Stomach (tissue), 9 donors: ENCODE data around the gene FAM228B. TPM values are rescaled to one million over a fixed set of nuclear protein-coding genes. Genes with fewer than 3 reads are reported as not detected.
"Not testable (repeated sequence)": the region's sequence is repeated elsewhere in the genome, so short reads cannot be mapped to it uniquely, and the experiment has no call there.

Experiments
- DNase-seq, 2 donors: peaks; one replicate each; pipeline versions ENCODE4 v3.0.0 to v3.0.0-alpha.2; 2013 to 2019
- H3K27ac ChIP-seq, 5 donors: fragments of 200-600 bp in 4 of 5; sonication (generic) in 4 of 5; one replicate each; pipeline ENCODE4 v1.5.1; 2013 to 2019; ENCODE audit warnings: mild to moderate bottlenecking in 1 of 5, moderate library complexity in 1 of 5
- H3K27me3 ChIP-seq, 3 donors: fragments of 200-600 bp; sonication (generic); one replicate each; pipeline ENCODE4 v1.5.1; 2017 to 2019; ENCODE audit warnings: mixed run types in 1 of 3
- H3K36me3 ChIP-seq, 4 donors: fragments of 200-600 bp; sonication (generic); 1 replicate in 3 of 4; 2 replicates in 1 of 4; pipeline ENCODE4 v1.5.1; 2016 to 2019
- H3K4me1 ChIP-seq, 4 donors: fragments of 200-600 bp; sonication (generic); one replicate each; pipeline ENCODE4 v1.5.1; 2016 to 2019
- H3K4me3 ChIP-seq, 4 donors: fragments of 200-600 bp; sonication (generic) in 3 of 4; one replicate each; pipeline ENCODE4 v1.5.1; 2016 to 2019; ENCODE audit warnings: mild to moderate bottlenecking in 1 of 4
- H3K9me3 ChIP-seq, 4 donors: fragments of 200-600 bp; sonication (generic); one replicate each; pipeline ENCODE4 v1.5.1; 2016 to 2019
- CTCF ChIP-seq, 7 experiments: fragments of 450-650 bp in 4 of 7; fragments of 200-600 bp in 3 of 7; sonication (generic) in 3 of 7; IDR thresholded peaks; one replicate each; pipeline ENCODE4 v1.5.1; 2016 to 2019; ENCODE audit warnings: antibody characterized with exemption in 7 of 7, control low read depth in 2 of 7, mild to moderate bottlenecking in 1 of 7
- EP300 ChIP-seq: sonication (generic); formaldehyde crosslinking; IDR thresholded peaks from one replicate; pipeline ENCODE4 v1.6.1; 2017; ENCODE audit warnings: antibody characterized with exemption
- POLR2A ChIP-seq, 4 donors: fragments of 450-650 bp; IDR thresholded peaks; one replicate each; pipeline ENCODE4 v1.6.1; 2016; ENCODE audit warnings: antibody characterized with exemption in 4 of 4, control low read depth in 2 of 4, mild to moderate bottlenecking in 1 of 4, moderate library complexity in 1 of 4
- POLR2AphosphoS5 ChIP-seq, 3 donors: sonication (generic); formaldehyde crosslinking; IDR thresholded peaks; one replicate each; pipeline ENCODE4 v1.6.1; 2016; ENCODE audit warnings: antibody characterized with exemption in 3 of 3
- WGBS, 5 donors: extraction: QIAGEN DNeasy Blood & Tissue Kit in 3 of 5; methylation state at CpG; one replicate each; pipeline versions ENCODE4 v1.1.5 to v1.1.7; 2013 to 2018; 5-methylcytosine and 5-hydroxymethylcytosine counted together
- intact Hi-C: fragments of 100-400 bp; cut with DNase I; formaldehyde crosslinking; loops from one replicate; pipeline ENCODE4 v1.15.1; 2023; ENCODE audit warnings: low total_unique reads
- polyA plus RNA-seq, 3 donors: library from polyadenylated mRNA; stranded (reverse); fragments of 200-250 nt; gene quantifications; one replicate each; pipeline ENCODE4 v1.2.3, GENCODE V29; 2013
- total RNA-seq, 5 donors: library from RNA; depleted of rRNA; stranded (reverse); fragments of >200 nt; gene quantifications; one replicate each; pipeline versions ENCODE4 v1.1.0 to v1.2.3, GENCODE V29; 2014 to 2016
- donor health status: healthy with polysubstance abuse.
- donor health status: Bipolar disorder and iron deficiency.
- donor health status: healthy.

Gene FAM228B
- total and polyA plus RNA-seq, 8 donors, result 8.4 to 43.2 (median 14.5) TPM; not detected in 1

- intact Hi-C loops, result no loop called here
- TF ChIP-seq POLR2AphosphoS5 (IDR thresholded peaks at IDR 0.05) (no peak), CTCF (IDR thresholded peaks at IDR 0.05) (no peak), POLR2A (IDR thresholded peaks at IDR 0.05) (no peak), EP300 (no peak)
- Histone ChIP-seq H3K4me3 (no peak overlapping the region), H3K27me3 (no peaks in the 10 kb centered on the region), H3K9me3 (no peaks in the 10 kb centered on the region), H3K4me1 (no peaks in the 10 kb centered on the region), H3K36me3 (peaks cover 0 to 10% (median 4%) of the 10 kb centered on the region in 4 donors), H3K27ac (no peak overlapping the region)
- no peak for DNase-seq
- WGBS, 5 donors, result 85 to 90% (median 88%) methylated on average over 9 of the region's 9 CpGs
Observed at GRCh38 chr2:24191156-24191555, 67.9 kb downstream of the FAM228B start.

GRCh38 chr2:24191848-24192247 lies 68.6 kb downstream of the FAM228B start:
- Histone ChIP-seq H3K4me1 (no peaks in the 10 kb centered on the region), H3K9me3 (peaks cover 0 to 3% (median 0%) of the 10 kb centered on the region in 4 donors), H3K36me3 (peaks cover 0 to 10% (median 4%) of the 10 kb centered on the region in 4 donors), H3K27me3 (no peaks in the 10 kb centered on the region), H3K4me3 (no peak overlapping the region), H3K27ac (no peak overlapping the region)
- TF ChIP-seq CTCF (IDR thresholded peaks at IDR 0.05) (no peak), POLR2AphosphoS5 (IDR thresholded peaks at IDR 0.05) (no peak), POLR2A (IDR thresholded peaks at IDR 0.05) (no peak), EP300 (no peak)
- DNase-seq, result no peak
- intact Hi-C loops, result no loop called here
- WGBS, 5 donors, result 33 to 49% (median 42%) methylated on average over 5 of the region's 5 CpGs

GRCh38 chr2:24197213-24197612 lies 73.9 kb downstream of the FAM228B start:
- H3K36me3 ChIP-seq, result peaks cover 0 to 24% (median 15%) of the 10 kb centered on the region in 4 donors
- H3K4me3 ChIP-seq, H3K27me3 ChIP-seq, H3K4me1 ChIP-seq, intact Hi-C loops, DNase-seq, H3K27ac ChIP-seq, H3K9me3 ChIP-seq: not testable (repeated sequence)
- WGBS, 5 donors, result 60 to 100% (median 88%) methylated on average over 1 of the region's 1 CpG

- H3K27me3 ChIP-seq, result no peaks in the 10 kb centered on the region
- no peak for DNase-seq
- WGBS, 5 donors, result 77 to 88% (median 85%) methylated on average over 12 of the region's 12 CpGs
- no peak overlapping the region for H3K4me3 ChIP-seq
- H3K27ac ChIP-seq, result no peak overlapping the region
- intact Hi-C loops, result no loop called here
- no peaks in the 10 kb centered on the region for H3K4me1 ChIP-seq
- TF ChIP-seq POLR2AphosphoS5 (IDR thresholded peaks at IDR 0.05) (no peak), EP300 (no peak), POLR2A (IDR thresholded peaks at IDR 0.05) (no peak), CTCF (IDR thresholded peaks at IDR 0.05) (no peak)
- peaks cover 17 to 53% (median 43%) of the 10 kb centered on the region in 4 donors for H3K36me3 ChIP-seq
- peaks cover 0 to 7% (median 0%) of the 10 kb centered on the region in 4 donors for H3K9me3 ChIP-seq
Observed at GRCh38 chr2:24199968-24200590, 76.8 kb downstream of the FAM228B start.

GRCh38 chr2:24200799-24201198 lies 77.5 kb downstream of the FAM228B start:
- no peaks in the 10 kb centered on the region for H3K27me3 ChIP-seq
- no peak overlapping the region for H3K4me3 ChIP-seq
- TF ChIP-seq POLR2AphosphoS5 (IDR thresholded peaks at IDR 0.05) (no peak), EP300 (no peak), CTCF (IDR thresholded peaks at IDR 0.05) (no peak), POLR2A (IDR thresholded peaks at IDR 0.05) (no peak)
- intact Hi-C loops, result no loop called here
- peaks cover 0 to 7% (median 0%) of the 10 kb centered on the region in 4 donors for H3K9me3 ChIP-seq
- H3K36me3 ChIP-seq, result peaks cover 17 to 60% (median 50%) of the 10 kb centered on the region in 4 donors
- H3K27ac ChIP-seq, result no peak overlapping the region
- H3K4me1 ChIP-seq, result no peaks in the 10 kb centered on the region
- DNase-seq, result no peak
- WGBS, 5 donors, result 89 to 98% (median 97%) methylated on average over 3 of the region's 3 CpGs
